ENCODE measurements around the gene NID1.
A peak's percentile ranks its signal among the peaks of the same experiment; 100 is the strongest.
"Not testable (repeated sequence)": the region's sequence is repeated elsewhere in the genome, so short reads cannot be mapped to it uniquely, and the experiment has no call there.

Gene NID1

GRCh38 chr1:235933017-235933765 is 131.7 kb downstream of the NID1 start:
- peak; percentile 67 to 79 (median 68) for DNase-seq

DNA sequence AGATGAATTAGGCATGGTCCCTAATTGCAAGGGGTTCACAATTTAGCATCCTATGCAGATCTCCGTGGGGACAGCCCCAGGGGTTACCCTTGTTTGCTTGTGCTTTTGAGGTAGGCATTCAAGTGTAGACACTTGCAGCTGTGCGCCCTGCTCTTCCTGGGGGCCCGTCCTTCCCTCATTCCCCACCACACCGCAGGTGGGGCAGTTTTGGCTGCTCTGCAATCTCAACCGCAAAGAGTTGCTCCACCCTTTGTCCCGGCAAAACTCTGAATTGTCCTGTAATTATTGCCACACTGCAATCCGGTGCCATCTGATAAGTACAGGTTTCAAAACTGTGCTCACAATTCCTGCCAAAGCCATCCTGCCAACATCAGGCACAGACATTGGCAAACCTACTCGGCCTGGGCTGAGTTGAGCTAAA is 132.8 kb downstream of the NID1 start:
- no peak for DNase-seq

- no peak for DNase-seq
Measured at GRCh38 chr1:235931171-235931738, 133.6 kb downstream of the NID1 start.

- DNase-seq, result no peak
Measured at GRCh38 chr1:235930543-235930942, 134.3 kb downstream of the NID1 start.

- DNase-seq, result no peak
Measured at GRCh38 chr1:235929216-235929615, 135.7 kb downstream of the NID1 start.

- DNase-seq, result peak in 1 of 3 donors; percentile 46
Measured at GRCh38 chr1:235928197-235928596, 136.7 kb downstream of the NID1 start.

DNA sequence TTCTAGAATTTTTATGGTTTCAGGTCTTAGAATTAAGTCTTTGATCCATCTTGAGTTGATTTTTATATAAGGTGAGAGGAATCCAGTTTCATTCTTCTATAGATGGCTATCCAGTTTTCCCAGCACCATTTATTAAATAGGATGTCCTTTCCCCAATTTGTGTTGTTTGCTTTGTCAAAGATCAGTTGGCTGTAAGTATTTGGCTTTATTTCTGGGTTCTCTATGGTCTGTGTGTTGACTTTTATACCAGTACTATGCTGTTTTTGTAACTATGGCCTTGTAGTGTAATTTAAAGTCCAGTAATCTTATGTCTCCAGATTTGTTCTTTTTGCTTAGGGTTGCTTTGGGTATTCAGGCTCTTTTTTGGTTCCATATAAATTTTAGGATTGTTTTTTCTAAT is 137.3 kb downstream of the NID1 start:
- DNase-seq, result not testable (repeated sequence)

Data from suppressor macrophage treated with lipopolysaccharide for 1 hour (primary cell).